ENCODE results near the gene GJB2. TPM values are rescaled to one million over a fixed set of nuclear protein-coding genes. Genes with fewer than 3 reads are reported as not detected.

The GJB2 gene
- total and polyA plus RNA-seq, 2 experiments from 2014 or later, result not detected

- no peak for TF ChIP-seq REST (IDR thresholded peaks at IDR 0.05; ENCODE audit: unreplicated experiment)
- TF ChIP-seq POLR2AphosphoS5 (IDR thresholded peaks at IDR 0.05; ENCODE audit: low read depth), result no peak
- TF ChIP-seq JUNB (IDR thresholded peaks at IDR 0.05; ENCODE audit: unreplicated experiment), result no peak
- no peak for TF ChIP-seq STAT1 (IDR thresholded peaks at IDR 0.05; ENCODE audit: unreplicated experiment)
- no peak for TF ChIP-seq ZNF331 (CRISPR knock-in tag; IDR thresholded peaks at IDR 0.05; ENCODE audit: low read depth)
- TF ChIP-seq NANOG (IDR thresholded peaks at IDR 0.05; ENCODE audit: borderline replicate concordance), result no peak
- TF ChIP-seq EZH2 (IDR thresholded peaks at IDR 0.05; ENCODE audit: low read depth, unreplicated experiment), result no peak
- no peak for TF ChIP-seq ETS1 (IDR thresholded peaks at IDR 0.05)
- TF ChIP-seq CREB1 (CRISPR knock-in tag; IDR thresholded peaks at IDR 0.05; ENCODE audit: low read depth), result no peak
These were observed 26.8 kb upstream of the GJB2 start (continued) for GRCh38 chr13:20219577-20219976.

GRCh38 chr13:20217168-20217567 is 24.4 kb upstream of the GJB2 start:
- peaks cover 6% of the 10 kb centered on the region; the same call in 2 of the 3 replicates for H3K4me1 Mint-ChIP-seq
- TF ChIP-seq JUNB (IDR thresholded peaks at IDR 0.05; ENCODE audit: unreplicated experiment), result no peak
- no peak for TF ChIP-seq ZNF462 (CRISPR knock-in tag; IDR thresholded peaks at IDR 0.05)
- TF ChIP-seq ZNF114 (CRISPR knock-in tag; IDR thresholded peaks at IDR 0.05), result no peak
- no peak for TF ChIP-seq CTCF (conservative IDR thresholded peaks at IDR 0.05; ENCODE audit: low read depth in 2 of 2)
- no peak for TF ChIP-seq STAT1 (IDR thresholded peaks at IDR 0.05; ENCODE audit: unreplicated experiment)
- TF ChIP-seq EZH2phosphoT487 (IDR thresholded peaks at IDR 0.05; ENCODE audit: unreplicated experiment), result no peak
- no peak for TF ChIP-seq EZH2 (IDR thresholded peaks at IDR 0.05; ENCODE audit: low read depth, unreplicated experiment)

More at GRCh38 chr13:20217168-20217567, 24.4 kb upstream of the GJB2 start:
- ATAC-seq (no peak), DNase-seq (ENCODE audit: low spot score) (no peak)
- Histone ChIP-seq H3K4me2 (no peak overlapping the region), H3K27me3 (ENCODE audit: insufficient read depth) (no peaks in the 10 kb centered on the region), H3K27ac (ENCODE audit: low read depth) (no peak overlapping the region), H3K36me3 (ENCODE audit: insufficient read depth) (no peaks in the 10 kb centered on the region), H4K20me1 (replicated peaks; ENCODE audit: insufficient read depth) (no peaks in the 10 kb centered on the region), H3K4me1 (ENCODE audit: insufficient read depth) (no peaks in the 10 kb centered on the region), H3K4me3 (no peak overlapping the region), H2AFZ (no peak overlapping the region), H3K79me2 (replicated peaks; ENCODE audit: insufficient read depth) (no peaks in the 10 kb centered on the region), H3F3A (replicated peaks; ENCODE audit: low read depth) (no peaks in the 10 kb centered on the region), H3K9me2 (ENCODE audit: insufficient read depth) (no peaks in the 10 kb centered on the region)
- peaks cover 3% of the 10 kb centered on the region for H3K27me3 Mint-ChIP-seq (ENCODE audit: insufficient read depth, low read depth, poor library complexity)
- H3K27ac Mint-ChIP-seq, result no peak overlapping the region
- peaks cover 2% of the 10 kb centered on the region; the same call in 1 of the 3 replicates for H3K9me3 Mint-ChIP-seq
- H3K4me3 Mint-ChIP-seq, result no peak overlapping the region
- H3K36me3 Mint-ChIP-seq (ENCODE audit: low read depth), result no peaks in the 10 kb centered on the region
